GM19395 (cell line): ENCODE measurements around the gene RNF19B.

Source experiments
- ATAC-seq: cut with Tn5 transposase; IDR thresholded peaks from one replicate; pipeline ENCODE4 v1.9.1; 2021; ENCODE audit warnings: mild to moderate bottlenecking, moderate library complexity; ENCODE audit not compliant: unreplicated experiment

The RNF19B gene

DNA sequence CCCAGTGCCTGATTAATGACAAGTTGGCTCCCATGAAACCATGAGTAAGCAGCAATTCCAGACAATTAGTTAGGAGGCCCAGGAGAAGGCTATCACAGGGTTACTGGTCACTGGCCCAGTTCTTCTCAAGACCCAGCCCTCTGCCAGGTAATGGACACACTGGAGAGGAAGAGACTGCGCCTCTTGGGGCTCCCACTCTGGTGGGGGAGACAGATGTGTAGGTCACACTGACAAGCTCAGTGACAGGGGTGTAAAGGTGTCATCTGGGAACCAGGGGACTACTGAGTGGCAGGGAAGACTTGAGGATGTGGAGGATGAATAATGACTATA, 73.4 kb downstream of the RNF19B start:
- no peak for ATAC-seq

DNA sequence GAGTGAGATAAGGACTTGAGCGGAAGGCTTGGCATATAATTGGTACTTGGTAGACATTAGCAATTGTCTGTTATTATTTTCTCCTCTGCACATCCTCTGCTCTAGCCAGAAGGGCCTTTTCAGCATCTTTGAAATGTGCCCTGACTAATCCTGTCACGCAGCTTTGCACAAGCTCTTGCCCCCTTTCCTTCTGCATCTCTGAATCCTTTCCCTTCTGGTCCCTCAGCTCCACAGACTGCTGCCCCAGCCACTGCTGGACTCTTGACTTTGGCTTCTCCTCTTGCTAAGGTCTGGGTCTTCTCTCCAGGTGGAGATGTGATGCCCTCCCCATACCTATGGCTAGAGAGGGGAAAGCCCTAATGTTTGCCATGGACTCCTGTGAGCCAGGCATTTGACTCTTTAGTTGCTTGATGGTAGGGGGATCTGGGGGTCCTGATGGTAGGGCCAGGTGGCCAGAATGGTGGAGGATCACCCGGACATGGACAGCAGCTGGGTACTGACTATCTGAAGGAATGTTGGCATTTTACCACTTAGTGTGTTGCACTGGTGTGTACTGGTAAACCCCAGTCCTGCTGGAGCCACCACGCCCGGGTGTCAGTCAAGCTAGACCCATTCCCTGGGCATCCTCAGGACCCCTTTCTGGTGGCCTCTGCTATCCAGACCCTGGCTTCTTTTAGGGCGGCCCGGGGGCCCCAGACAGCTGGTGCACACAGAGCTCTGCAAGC, 73.9 kb downstream of the RNF19B start:
- no peak for ATAC-seq

DNA sequence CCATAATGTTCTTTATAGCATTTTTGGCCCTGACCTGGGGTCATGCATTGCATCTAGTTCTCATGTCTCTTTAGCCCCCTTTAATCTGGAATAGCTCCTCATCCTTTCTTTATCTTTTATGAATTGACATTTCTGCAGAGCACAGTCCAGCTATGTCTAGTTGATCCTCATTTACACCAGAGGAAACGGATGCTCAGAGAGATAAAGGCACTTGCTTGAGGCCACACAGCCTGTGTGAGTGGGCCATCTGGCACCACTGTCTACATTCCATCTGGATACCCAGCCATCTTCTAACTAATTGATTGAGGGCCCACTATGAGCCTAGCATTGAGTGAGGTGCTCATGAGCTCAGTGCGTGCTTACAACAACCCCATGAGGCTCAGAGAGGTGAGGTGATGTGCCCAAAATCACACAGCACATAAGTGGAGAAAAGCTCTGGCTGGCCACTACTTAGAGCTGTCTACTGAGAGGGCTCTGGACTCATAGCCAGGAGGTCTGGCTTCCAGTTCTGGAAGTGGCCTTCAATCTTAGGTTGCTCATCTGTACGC, 74.8 kb downstream of the RNF19B start:
- ATAC-seq, result no peak

DNA sequence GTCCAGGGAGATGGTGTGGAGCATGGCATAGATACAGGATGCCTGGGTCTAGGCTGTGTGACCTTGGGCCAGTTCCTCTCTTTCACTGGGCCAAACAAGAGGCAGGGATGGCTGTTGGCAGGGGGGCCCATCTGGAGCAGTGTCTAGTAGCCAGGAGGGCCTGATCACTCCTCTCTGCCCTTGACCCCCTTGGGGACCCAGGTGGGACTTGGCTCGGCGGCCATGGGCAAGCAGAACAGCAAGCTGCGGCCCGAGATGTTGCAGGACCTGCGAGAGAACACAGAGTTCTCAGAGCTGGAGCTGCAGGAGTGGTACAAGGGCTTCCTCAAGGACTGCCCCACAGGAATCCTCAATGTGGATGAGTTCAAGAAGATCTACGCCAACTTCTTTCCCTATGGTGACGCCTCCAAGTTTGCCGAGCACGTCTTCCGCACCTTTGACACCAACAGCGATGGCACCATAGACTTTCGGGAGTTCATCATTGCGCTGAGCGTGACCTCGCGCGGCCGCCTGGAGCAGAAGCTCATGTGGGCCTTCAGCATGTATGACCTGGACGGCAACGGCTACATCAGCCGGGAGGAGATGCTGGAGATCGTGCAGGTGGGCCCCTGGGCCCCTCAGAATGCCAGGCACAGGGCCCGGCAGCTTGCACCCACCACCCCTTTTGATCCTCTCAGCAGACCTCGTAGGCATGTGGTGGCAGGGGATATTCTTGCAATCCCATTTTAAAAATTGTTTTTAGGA, 75.8 kb downstream of the RNF19B start:
- ATAC-seq, result no peak

DNA sequence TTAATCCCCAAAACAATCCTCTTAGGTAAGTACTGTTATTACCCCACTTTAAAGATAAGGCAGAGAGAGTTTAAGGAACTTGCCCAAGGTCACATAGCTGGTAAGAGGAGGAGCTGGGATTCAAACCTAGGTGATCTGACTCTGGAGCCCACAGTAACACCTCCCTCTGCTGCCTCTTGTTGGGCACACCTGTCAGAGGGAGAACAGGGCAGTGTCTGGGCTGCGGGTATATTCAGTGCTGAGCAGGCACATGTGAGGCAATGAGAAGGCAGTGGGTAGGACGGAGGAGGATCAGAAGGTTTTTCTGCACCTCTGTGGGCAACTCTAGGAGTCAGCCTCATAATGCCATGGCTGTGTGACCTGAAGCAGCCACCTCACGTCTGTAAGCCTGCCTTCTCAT, 76.5 kb downstream of the RNF19B start:
- ATAC-seq, result no peak

DNA sequence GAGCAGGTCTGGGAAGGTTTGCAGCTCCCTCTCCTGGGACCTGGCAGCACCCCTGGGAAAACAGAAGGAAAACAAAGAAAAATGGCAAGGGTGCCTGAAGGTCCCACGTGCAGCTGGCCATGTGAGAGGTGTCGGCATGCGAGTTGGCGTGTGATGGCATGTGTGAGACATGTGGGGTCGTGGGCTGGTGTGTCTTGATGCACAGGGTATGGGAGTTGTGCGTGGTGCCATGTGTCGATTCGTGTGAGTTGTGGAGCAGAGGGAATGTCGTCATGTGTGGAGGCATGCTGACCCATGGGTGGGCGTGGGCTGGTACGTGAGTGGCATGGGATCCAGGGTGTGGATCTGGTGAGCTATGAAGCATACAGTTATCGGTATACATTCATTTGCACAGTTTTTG, 77.0 kb downstream of the RNF19B start:
- no peak for ATAC-seq

DNA sequence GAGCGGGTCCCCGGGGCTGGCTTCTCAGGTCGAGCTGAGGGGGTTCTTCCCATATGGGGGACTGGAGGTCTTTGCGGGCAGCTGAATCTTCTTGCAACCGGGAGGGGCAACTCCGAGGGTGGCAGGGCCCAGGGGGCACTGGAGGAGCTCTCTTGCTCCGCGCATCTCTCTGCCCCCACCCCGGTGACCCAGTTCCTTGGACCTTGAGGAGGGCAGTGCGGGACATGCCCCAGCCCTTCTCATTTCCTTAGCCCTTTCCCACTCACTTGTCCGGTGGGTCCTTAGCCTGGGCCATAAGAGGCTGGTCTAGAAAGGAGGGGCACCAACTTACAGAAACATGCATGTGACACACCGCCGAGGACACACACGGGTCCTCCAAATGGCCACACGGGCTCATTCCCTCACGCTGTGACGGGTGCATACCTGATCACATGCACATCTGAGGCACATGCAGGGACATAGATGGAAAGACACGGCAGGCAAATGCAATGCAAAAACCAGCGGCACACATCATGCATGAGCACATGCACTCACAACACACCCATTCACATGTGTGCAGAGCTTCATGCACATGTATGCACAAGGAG, 77.7 kb downstream of the RNF19B start:
- ATAC-seq, result no peak
